A673 (cell line): ENCODE data around the gene EEFSEC. TPM values are rescaled to one million over a fixed set of nuclear protein-coding genes. Genes with fewer than 3 reads are reported as not detected.

Source experiments
- BruUV-seq: library from RNA; stranded (reverse); fragments of 400-500 nt; replicated peaks from 2 replicates; lab custom pipeline; 2021; lab: Mats Ljungman, UMichigan
- CTCF ChIA-PET: fragments of 300-600 bp; sonication (Branson Sonifier 250); formaldehyde crosslinking; loops from one replicate; lab custom pipeline; 2022; ENCODE audit warnings: antibody characterized with exemption; lab: Charles Lee
- POLR2A ChIA-PET: fragments of 300-600 bp; sonication (Branson Sonifier 250); formaldehyde crosslinking; loops from one replicate; lab custom pipeline; 2022; ENCODE audit warnings: antibody characterized with exemption; ENCODE audit not compliant: low non-redundant PET; lab: Charles Lee
- DNase-seq: peaks from one replicate; pipeline ENCODE4 v3.0.0-alpha.2; 2015; ENCODE audit warnings: low spot score
- H3K27ac ChIP-seq: fragments of 200-600 bp; sonication (generic); 2 replicates; pipeline ENCODE4 v1.5.1; 2016; ENCODE audit warnings: mixed run types, low read depth, mild to moderate bottlenecking, mixed read lengths, antibody characterized with exemption, low read length; ENCODE audit not compliant: poor library complexity, severe bottlenecking
- H3K27me3 ChIP-seq: fragments of 200-600 bp; sonication (generic); replicated peaks from 2 replicates; pipeline ENCODE4 v1.6.1; 2017; ENCODE audit warnings: mixed run types, low read depth, mild to moderate bottlenecking, mixed read lengths, antibody characterized with exemption, low read length; ENCODE audit not compliant: insufficient read depth, poor library complexity
- H3K36me3 ChIP-seq: fragments of 200-600 bp; sonication (generic); 2 replicates; pipeline ENCODE4 v1.6.1; 2016; ENCODE audit warnings: mixed run types, mild to moderate bottlenecking, mixed read lengths, antibody characterized with exemption, low read length; ENCODE audit not compliant: insufficient read depth, poor library complexity, severe bottlenecking
- H3K4me1 ChIP-seq: fragments of 200-600 bp; sonication (generic); 2 replicates; pipeline ENCODE4 v1.6.1; 2017; ENCODE audit warnings: mixed run types, mild to moderate bottlenecking, mixed read lengths, antibody characterized with exemption, low read length; ENCODE audit not compliant: insufficient read depth, poor library complexity, severe bottlenecking
- H3K4me3 ChIP-seq: fragments of 200-600 bp; sonication (generic); 2 replicates; pipeline ENCODE4 v1.5.1; 2016; ENCODE audit warnings: low read depth, mixed run types, mild to moderate bottlenecking, mixed read lengths, low read length; ENCODE audit not compliant: poor library complexity, severe bottlenecking
- H3K9me3 ChIP-seq: fragments of 200-600 bp; sonication (generic); 2 replicates; pipeline ENCODE4 v1.6.1; 2016; ENCODE audit warnings: mixed run types, low read depth, mild to moderate bottlenecking, mixed read lengths, antibody characterized with exemption, low read length; ENCODE audit not compliant: poor library complexity, severe bottlenecking
- CTCF ChIP-seq: fragments of 300-800, 200-600 bp; sonication (generic); conservative IDR thresholded peaks from 2 replicates; pipeline ENCODE4 v1.5.1; 2017; ENCODE audit warnings: low read depth, mild to moderate bottlenecking, antibody characterized with exemption, low read length, moderate library complexity, mixed read lengths
- EZH2 ChIP-seq: fragments of 200-600 bp; sonication (generic); IDR thresholded peaks from 2 replicates; pipeline ENCODE4 v1.6.1; 2017; ENCODE audit warnings: borderline replicate concordance, low read depth, mild to moderate bottlenecking, mixed read lengths, antibody characterized with exemption, low read length; ENCODE audit not compliant: poor library complexity, severe bottlenecking
- intact Hi-C: fragments of 100-400 bp; cut with micrococcal nuclease; formaldehyde crosslinking; loops from one replicate; pipeline ENCODE4 v1.10.0; 2022; ENCODE audit not compliant: unreplicated experiment
- total RNA-seq: library from RNA; stranded (reverse); gene quantifications from 2 replicates; pipeline ENCODE4 v1.2.3, GENCODE V29; 2021

Gene EEFSEC
- total RNA-seq, 1 experiment from 2014 or later = 19.7 TPM

- DNase-seq = no peak
- ChIA-PET POLR2A (no interaction called here), CTCF (no interaction called here)
- no TSS peak for BruUV-seq
- no peak overlapping the region for H3K27ac ChIP-seq
- H3K4me1 ChIP-seq = no peaks in the 10 kb centered on the region
- intact Hi-C loops = no loop called here
- H3K9me3 ChIP-seq = no peaks in the 10 kb centered on the region
- H3K4me3 ChIP-seq = no peak overlapping the region
- no peaks in the 10 kb centered on the region for H3K36me3 ChIP-seq
- no peaks in the 10 kb centered on the region for H3K27me3 ChIP-seq
- TF ChIP-seq CTCF = no peak
- no peak for TF ChIP-seq EZH2
These were observed 221.6 kb downstream of the EEFSEC start for GRCh38 chr3:128374746-128375445.

GRCh38 chr3:128376516-128376915 lies 223.2 kb downstream of the EEFSEC start:
- DNase-seq = no peak
- no peak overlapping the region for H3K4me3 ChIP-seq
- no TSS peak for BruUV-seq
- H3K36me3 ChIP-seq = no peaks in the 10 kb centered on the region
- ChIA-PET CTCF (no interaction called here), POLR2A (no interaction called here)
- no peaks in the 10 kb centered on the region for H3K4me1 ChIP-seq
- TF ChIP-seq CTCF (no peak), EZH2 (no peak)
- intact Hi-C loops = no loop called here
- no peaks in the 10 kb centered on the region for H3K27me3 ChIP-seq
- no peak overlapping the region for H3K27ac ChIP-seq
- no peaks in the 10 kb centered on the region for H3K9me3 ChIP-seq

GRCh38 chr3:128378631-128379347 lies 225.5 kb downstream of the EEFSEC start:
- BruUV-seq = no TSS peak
- DNase-seq = no peak
- POLR2A ChIA-PET = no interaction called here

More at GRCh38 chr3:128378631-128379347, 225.5 kb downstream of the EEFSEC start:
- Histone ChIP-seq H3K9me3 (no peaks in the 10 kb centered on the region), H3K27ac (no peak overlapping the region), H3K4me3 (no peak overlapping the region), H3K27me3 (no peaks in the 10 kb centered on the region), H3K36me3 (no peaks in the 10 kb centered on the region), H3K4me1 (no peaks in the 10 kb centered on the region)
- no peak for TF ChIP-seq CTCF
- no peak for TF ChIP-seq EZH2
- intact Hi-C loops = no loop called here
- CTCF ChIA-PET = no interaction called here
